Endothelial cell (in vitro differentiated cells): ENCODE results near the gene TEX14. TPM values are rescaled to one million over a fixed set of nuclear protein-coding genes. Genes with fewer than 3 reads are reported as not detected.

ENCODE experiments used
- DNase-seq: peaks from one replicate; pipeline ENCODE4 v3.0.0; 2021; ENCODE audit warnings: low spot score
- H3K27ac Mint-ChIP-seq: one replicate; pipeline ENCODE4 v1.8.0; 2021; ENCODE audit warnings: mixed read lengths, inconsistent platforms; ENCODE audit not compliant: unreplicated experiment
- H3K27me3 Mint-ChIP-seq: one replicate; pipeline ENCODE4 v1.8.0; 2021; ENCODE audit warnings: mild to moderate bottlenecking, moderate library complexity, mixed read lengths, inconsistent platforms; ENCODE audit not compliant: unreplicated experiment
- H3K36me3 Mint-ChIP-seq: one replicate; pipeline ENCODE4 v1.8.0; 2021; ENCODE audit warnings: mild to moderate bottlenecking, low read depth, mixed read lengths, inconsistent platforms; ENCODE audit not compliant: unreplicated experiment
- H3K4me1 Mint-ChIP-seq: one replicate; pipeline ENCODE4 v1.8.0; 2021; ENCODE audit warnings: mild to moderate bottlenecking, mixed read lengths, inconsistent platforms; ENCODE audit not compliant: unreplicated experiment
- H3K4me3 Mint-ChIP-seq: one replicate; pipeline ENCODE4 v1.8.0; 2021; ENCODE audit warnings: mild to moderate bottlenecking, mixed read lengths, inconsistent platforms; ENCODE audit not compliant: unreplicated experiment
- H3K9me3 Mint-ChIP-seq: one replicate; pipeline ENCODE4 v1.8.0; 2021; ENCODE audit warnings: mixed read lengths, inconsistent platforms; ENCODE audit not compliant: unreplicated experiment
- CTCF ChIP-seq: fragments of 200-600 bp; sonication (generic); IDR thresholded peaks from one replicate; pipeline ENCODE4 v1.5.0; 2021; ENCODE audit warnings: antibody characterized with exemption; ENCODE audit not compliant: unreplicated experiment
- total RNA-seq: library from RNA; stranded (reverse); fragmentation: NEBNext Ultra II Directional; extraction: Animal tissue kit (Norgen Biotek cat#: 25700); gene quantifications from one replicate; pipeline ENCODE4 v1.2.1, GENCODE V29; 2021; ENCODE audit not compliant: unreplicated experiment

TEX14 gene
- total RNA-seq, 1 donor from 2014 or later: 0.21 TPM

GRCh38 chr17:58516644-58517377 is 175.0 kb downstream of the TEX14 start:
- H3K36me3 Mint-ChIP-seq: peaks cover 4% of the 10 kb centered on the region
- H3K4me1 Mint-ChIP-seq: peaks cover 21% of the 10 kb centered on the region
- H3K9me3 Mint-ChIP-seq: no peaks in the 10 kb centered on the region
- H3K27ac Mint-ChIP-seq: no peak overlapping the region
- no peak for TF ChIP-seq CTCF
- H3K27me3 Mint-ChIP-seq: peaks cover 10% of the 10 kb centered on the region
- peak overlapping the region; percentile 83 for H3K4me3 Mint-ChIP-seq
- DNase-seq: no peak

GRCh38 chr17:58515286-58515685 is 176.6 kb downstream of the TEX14 start:
- peaks cover 13% of the 10 kb centered on the region for H3K27me3 Mint-ChIP-seq
- H3K36me3 Mint-ChIP-seq: peaks cover 17% of the 10 kb centered on the region
- H3K4me3 Mint-ChIP-seq: peak overlapping the region; percentile 86
- H3K4me1 Mint-ChIP-seq: peaks cover 21% of the 10 kb centered on the region
- no peak for DNase-seq
- no peak for TF ChIP-seq CTCF
- no peaks in the 10 kb centered on the region for H3K9me3 Mint-ChIP-seq
- no peak overlapping the region for H3K27ac Mint-ChIP-seq

GRCh38 chr17:58514770-58515157 is 177.1 kb downstream of the TEX14 start:
- no peak for TF ChIP-seq CTCF
- H3K27ac Mint-ChIP-seq: peak overlapping the region; percentile 21
- peak overlapping the region; percentile 86 for H3K4me3 Mint-ChIP-seq
- no peaks in the 10 kb centered on the region for H3K9me3 Mint-ChIP-seq
- peaks cover 21% of the 10 kb centered on the region for H3K4me1 Mint-ChIP-seq
- no peak for DNase-seq
- H3K36me3 Mint-ChIP-seq: peaks cover 22% of the 10 kb centered on the region
- H3K27me3 Mint-ChIP-seq: peaks cover 13% of the 10 kb centered on the region

GRCh38 chr17:58513965-58514769 is 177.7 kb downstream of the TEX14 start, which contains the start of gene MTMR4:
Gene MTMR4 (minus strand): TSS chr17:58514638. CDS start chr17:58514407, 231 bp downstream.
- Mint-ChIP-seq H3K27me3 (peaks cover 13% of the 10 kb centered on the region), H3K9me3 (no peaks in the 10 kb centered on the region), H3K36me3 (peaks cover 27% of the 10 kb centered on the region), H3K4me1 (peaks cover 21% of the 10 kb centered on the region), H3K27ac (peak within 1 kb of the TSS; percentile 21), H3K4me3 (peak within 1 kb of the TSS; percentile 88)
- DNase-seq: peak; percentile 73
- TF ChIP-seq CTCF: no peak
